GM12874 (cell line): ENCODE results near the gene ELF2.

ENCODE experiments used
- CTCF ChIP-seq: IDR thresholded peaks from 2 replicates; pipeline ENCODE4 v1.5.1; 2011; ENCODE audit warnings: low read depth, mild to moderate bottlenecking, control low read depth, low read length, moderate library complexity; ENCODE audit not compliant: insufficient read depth

Gene ELF2

GRCh38 chr4:139083607-139083955 is 93.4 kb downstream of the ELF2 start:
- peak; percentile 30; the same call in 1 of the 2 replicates for TF ChIP-seq CTCF

GRCh38 chr4:139082750-139083606 is 94.0 kb downstream of the ELF2 start:
- no peak for TF ChIP-seq CTCF

- no peak for TF ChIP-seq CTCF
Observed at GRCh38 chr4:139078926-139079325, 98.1 kb downstream of the ELF2 start.

GRCh38 chr4:139077567-139078355 is 99.3 kb downstream of the ELF2 start:
- no peak for TF ChIP-seq CTCF

GRCh38 chr4:139076016-139076744 is 100.8 kb downstream of the ELF2 start:
- no peak for TF ChIP-seq CTCF

GRCh38 chr4:139060591-139060990 is 116.4 kb downstream of the ELF2 start:
- TF ChIP-seq CTCF, result no peak

GRCh38 chr4:139054791-139055505 is 122.1 kb downstream of the ELF2 start:
- TF ChIP-seq CTCF, result no peak
